ENCODE data around the gene STK32A. TPM values are rescaled to one million over a fixed set of nuclear protein-coding genes. Genes with fewer than 3 reads are reported as not detected.

STK32A gene
- total RNA-seq, 1 experiment from 2014 or later, result 1.3 TPM

GRCh38 chr5:147307170-147307569 is 72.3 kb downstream of the STK32A start:
- no peak for DNase-seq
- H3K4me1 ChIP-seq (ENCODE audit: insufficient read depth, low read length), result peaks cover 6% of the 10 kb centered on the region
- H2AFZ ChIP-seq (ENCODE audit: low read length), result no peak overlapping the region
- H3K9me3 ChIP-seq (ENCODE audit: control insufficient read depth, low read depth, low read length), result no peaks in the 10 kb centered on the region
- Mint-ChIP-seq H3K27me3 (ENCODE audit: low read depth) (no peaks in the 10 kb centered on the region), H3K36me3 (ENCODE audit: insufficient read depth in 1 of 3, low read depth in 3 of 3) (peaks cover 0 to 3% (median 0%) of the 10 kb centered on the region in 3 experiments; a peak in 1 of 7 replicates), H3K27ac (peak overlapping the region in 1 of 3 experiments; percentile 37; a peak in 1 of 7 replicates), H3K4me1 (peaks cover 16 to 23% of the 10 kb centered on the region in 2 experiments), H3K4me3 (no peak overlapping the region), H3K9me3 (no peaks in the 10 kb centered on the region; a peak in 2 of 5 replicates)
- no peak overlapping the region for H2BK15ac ChIP-seq (ENCODE audit: low read depth, low read length)
- H2AK5ac ChIP-seq (ENCODE audit: insufficient read length, low read length), result no peak overlapping the region
- no peak for TF ChIP-seq CTCF (conservative IDR thresholded peaks at IDR 0.05)
- H4K5ac ChIP-seq (ENCODE audit: insufficient read length, low read depth, low read length), result no peak overlapping the region
- no peak overlapping the region for H3K18ac ChIP-seq (ENCODE audit: insufficient read length, low read depth, low read length)
- H3K56ac ChIP-seq (ENCODE audit: insufficient read length, low read depth, low read length), result no peak overlapping the region
- H4K91ac ChIP-seq (ENCODE audit: insufficient read length, low read depth, low read length), result no peak overlapping the region
- no peaks in the 10 kb centered on the region for H3K23me2 ChIP-seq (ENCODE audit: insufficient read length, low read depth, low read length, poor library complexity, severe bottlenecking)
- H4K8ac ChIP-seq (replicated peaks; ENCODE audit: insufficient read length, low read depth, low read length), result no peak overlapping the region
- H3K9ac ChIP-seq (ENCODE audit: extremely low read depth, insufficient read length, low read length), result no peak overlapping the region
- H3K27me3 ChIP-seq (ENCODE audit: insufficient read depth, low read length), result no peaks in the 10 kb centered on the region
- H3K79me2 ChIP-seq (ENCODE audit: insufficient read depth, low read length), result no peaks in the 10 kb centered on the region
- H3K4ac ChIP-seq (ENCODE audit: low read depth, low read length), result no peak overlapping the region
- H2BK5ac ChIP-seq (ENCODE audit: insufficient read length, low read length), result no peak overlapping the region
- H2BK120ac ChIP-seq (ENCODE audit: low read depth, low read length, poor library complexity, severe bottlenecking), result no peak overlapping the region
- no peaks in the 10 kb centered on the region for H3K79me1 ChIP-seq (ENCODE audit: insufficient read depth, low read depth, low read length, poor library complexity, severe bottlenecking)
- no peak overlapping the region for H3K23ac ChIP-seq (ENCODE audit: insufficient read length, low read depth, low read length)
- H3K4me2 ChIP-seq (ENCODE audit: insufficient read depth, insufficient read length, low read length), result no peak overlapping the region
- WGBS (ENCODE audit: extremely low coverage, insufficient read length, low lambda C conversion rate), result no CpG with 5 or more reads among the region's 4 CpGs
- no peak overlapping the region for H2BK12ac ChIP-seq (ENCODE audit: insufficient read length, low read depth, low read length)
- no peak overlapping the region for H2BK20ac ChIP-seq (ENCODE audit: low read depth, low read length, poor library complexity, severe bottlenecking)
- no peaks in the 10 kb centered on the region for H4K20me1 ChIP-seq (ENCODE audit: control insufficient read depth, insufficient read depth, insufficient read length)
- no peak overlapping the region for H3K14ac ChIP-seq (ENCODE audit: insufficient read depth, low read length)
- H3K27ac ChIP-seq (ENCODE audit: insufficient read length, low read depth, low read length), result no peak overlapping the region
- no peak overlapping the region for H3T11ph ChIP-seq (ENCODE audit: low read length)

Measured in H9 (cell line).